GM15510 (cell line): ENCODE results near the gene CCNB1.

Experiments used
- POLR2A ChIP-seq: IDR thresholded peaks from 3 replicates; pipeline ENCODE4 v1.6.1; 2011; ENCODE audit warnings: borderline replicate concordance; ENCODE audit not compliant: insufficient read length; ENCODE audit errors: extremely low read depth

The CCNB1 gene

DNA sequence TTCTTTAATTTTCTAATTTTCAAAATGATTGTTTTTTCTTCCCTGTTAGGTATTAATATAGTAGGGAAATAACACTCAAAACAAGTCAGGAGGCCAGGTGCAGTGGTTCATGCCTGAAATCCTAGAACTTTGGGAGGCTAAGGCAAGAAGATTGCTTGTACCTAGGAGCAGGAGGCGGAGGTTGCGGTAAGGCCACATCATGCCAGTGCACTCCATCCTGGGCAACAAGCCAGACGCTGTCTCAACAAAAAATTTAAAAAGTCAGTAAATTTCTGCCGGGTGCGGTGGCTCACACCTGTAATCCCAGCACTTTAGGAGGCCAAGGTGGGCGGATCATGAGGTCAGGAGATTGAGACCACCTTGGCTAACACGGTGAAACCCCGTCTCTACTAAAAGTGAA is 57.6 kb downstream of the CCNB1 start:
- no peak for TF ChIP-seq POLR2A

GRCh38 chr5:69225860-69226259 is 58.9 kb downstream of the CCNB1 start:
- TF ChIP-seq POLR2A = no peak
